ENCODE measurements around the gene GNG13. TPM values are rescaled to one million over a fixed set of nuclear protein-coding genes. Genes with fewer than 3 reads are reported as not detected.
A peak's percentile ranks its signal among the peaks of the same experiment; 100 is the strongest.

Gene GNG13, protein sequence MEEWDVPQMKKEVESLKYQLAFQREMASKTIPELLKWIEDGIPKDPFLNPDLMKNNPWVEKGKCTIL
- total RNA-seq (not detected), polyA plus RNA-seq (ENCODE audit: insufficient read length in 6 of 6) (under 1 TPM in 2 of 6 donors, not detected in 4; 0.17 to 0.27 TPM)
- long read RNA-seq, donor 1 = 0 reads
- long read RNA-seq, donor 2 = 0 reads
- long read RNA-seq, donor 3 = 0 reads
- long read RNA-seq, donor 4 = 0 reads
- long read RNA-seq, donor 5 = 0 reads
- long read RNA-seq, donor 6 = 0 reads
- long read RNA-seq, donor 7 = 0 reads
- long read RNA-seq, donor 8 = 0 reads
- long read RNA-seq, donor 9 = 0 reads
- long read RNA-seq, donor 10 = 0 reads
- long read RNA-seq, donor 11 = 0 reads
- long read RNA-seq, donor 12 = 0 reads

DNA sequence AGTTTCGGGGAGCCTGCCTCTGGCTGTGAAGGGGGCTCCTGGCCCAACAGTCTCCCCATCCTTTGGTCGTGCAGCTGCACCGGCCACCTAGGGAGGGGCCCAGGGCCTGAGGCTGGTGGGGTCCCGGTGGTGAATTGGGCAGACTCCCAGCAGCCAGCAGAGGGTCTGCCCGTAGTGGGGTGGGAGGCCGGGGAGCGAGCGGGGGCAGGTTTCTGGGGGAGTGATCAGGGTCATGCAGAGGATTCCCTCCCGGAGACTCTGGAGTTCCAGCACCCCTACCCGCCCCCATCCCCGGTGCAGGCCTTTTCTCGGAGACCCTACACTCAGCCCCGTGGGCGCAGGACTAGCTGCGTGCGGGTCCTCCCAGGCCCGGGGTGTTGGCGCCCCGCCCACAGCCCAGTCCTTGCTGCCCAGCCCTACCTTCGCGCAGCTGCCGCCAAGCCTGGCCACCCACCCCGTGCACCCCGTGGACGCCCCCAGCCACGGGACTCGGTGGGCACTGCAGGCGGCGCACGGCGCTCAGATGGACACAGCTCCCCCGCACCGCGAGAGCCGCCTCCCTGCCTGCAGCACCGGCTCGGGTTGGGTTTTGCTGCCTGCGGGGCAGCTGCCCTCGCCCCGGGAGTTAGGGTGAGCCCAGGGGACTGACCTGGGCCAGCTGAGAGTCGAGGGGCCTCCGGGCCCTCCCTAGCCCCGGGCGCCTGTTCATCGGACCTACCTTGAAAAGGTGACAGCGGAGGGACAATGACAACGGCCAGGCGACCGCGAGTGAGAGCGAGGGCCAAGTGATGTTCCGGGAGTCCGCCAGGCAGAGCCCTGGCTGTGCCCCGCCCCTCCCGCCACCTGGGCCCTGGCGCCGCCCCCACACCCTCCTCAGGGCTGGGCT, at the start of gene GNG13:
GNG13 (minus strand) TSS at position 787 of the 886 bp plus-strand sequence. CDS start 1,657 bp downstream, outside the sequence.
- Histone ChIP-seq H3K36me3 (no peaks in the 10 kb centered on the region), H3K27ac (no peak within 1 kb of the TSS), H3K9me3 (no peaks in the 10 kb centered on the region), H3K27me3 (peaks cover 22 to 60% of the 10 kb centered on the region in 2 donors), H3K4me1 (no peaks in the 10 kb centered on the region), H3K4me3 (no peak within 1 kb of the TSS)
- ATAC-seq (peak; percentile 9), DNase-seq (no peak)
- intact Hi-C loops (cut with DNase I) = no loop called here
- TF ChIP-seq, protein P1, sequence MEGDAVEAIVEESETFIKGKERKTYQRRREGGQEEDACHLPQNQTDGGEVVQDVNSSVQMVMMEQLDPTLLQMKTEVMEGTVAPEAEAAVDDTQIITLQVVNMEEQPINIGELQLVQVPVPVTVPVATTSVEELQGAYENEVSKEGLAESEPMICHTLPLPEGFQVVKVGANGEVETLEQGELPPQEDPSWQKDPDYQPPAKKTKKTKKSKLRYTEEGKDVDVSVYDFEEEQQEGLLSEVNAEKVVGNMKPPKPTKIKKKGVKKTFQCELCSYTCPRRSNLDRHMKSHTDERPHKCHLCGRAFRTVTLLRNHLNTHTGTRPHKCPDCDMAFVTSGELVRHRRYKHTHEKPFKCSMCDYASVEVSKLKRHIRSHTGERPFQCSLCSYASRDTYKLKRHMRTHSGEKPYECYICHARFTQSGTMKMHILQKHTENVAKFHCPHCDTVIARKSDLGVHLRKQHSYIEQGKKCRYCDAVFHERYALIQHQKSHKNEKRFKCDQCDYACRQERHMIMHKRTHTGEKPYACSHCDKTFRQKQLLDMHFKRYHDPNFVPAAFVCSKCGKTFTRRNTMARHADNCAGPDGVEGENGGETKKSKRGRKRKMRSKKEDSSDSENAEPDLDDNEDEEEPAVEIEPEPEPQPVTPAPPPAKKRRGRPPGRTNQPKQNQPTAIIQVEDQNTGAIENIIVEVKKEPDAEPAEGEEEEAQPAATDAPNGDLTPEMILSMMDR (IDR thresholded peaks at IDR 0.05) = no peak

DNA sequence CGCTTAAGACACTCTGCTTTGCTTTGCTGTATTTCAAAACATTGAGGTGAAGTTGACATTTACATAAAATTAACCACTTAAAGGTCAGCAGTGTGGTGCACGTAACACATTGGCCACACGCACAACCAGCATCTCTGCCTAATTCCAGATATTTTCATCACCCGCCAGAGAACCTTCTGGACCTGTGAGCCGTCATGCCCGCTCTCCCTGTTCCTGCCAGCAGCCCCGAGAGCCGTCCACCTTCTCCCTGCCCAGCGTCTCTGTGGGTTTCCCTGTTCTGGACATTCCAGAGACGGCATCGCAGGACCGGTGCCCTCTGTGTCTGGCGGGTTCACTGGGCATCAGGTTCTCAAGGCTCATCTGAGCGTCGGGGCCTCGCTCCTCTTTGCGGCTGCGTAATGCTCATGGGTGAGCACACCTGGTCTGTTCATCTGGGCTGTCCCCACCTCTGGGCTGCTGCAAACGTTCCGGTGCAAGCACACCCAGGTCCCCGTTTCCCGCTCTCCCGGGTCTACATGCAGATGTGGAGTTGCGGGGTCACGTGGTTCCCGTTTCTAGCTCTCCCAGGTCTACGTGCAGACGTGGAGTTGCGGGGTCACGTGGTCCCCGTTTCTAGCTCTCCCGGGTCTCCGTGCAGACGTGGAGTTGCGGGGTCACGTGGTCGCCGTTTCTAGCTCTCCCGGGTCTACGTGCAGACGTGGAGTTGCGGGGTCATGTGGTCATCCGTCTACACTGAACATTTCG, 48.1 kb upstream of the GNG13 start:
- DNase-seq = peak in 1 of 4 donors; percentile 62
- no peak overlapping the region for H3K27ac ChIP-seq
- intact Hi-C loops (cut with DNase I) = no loop called here

DNA sequence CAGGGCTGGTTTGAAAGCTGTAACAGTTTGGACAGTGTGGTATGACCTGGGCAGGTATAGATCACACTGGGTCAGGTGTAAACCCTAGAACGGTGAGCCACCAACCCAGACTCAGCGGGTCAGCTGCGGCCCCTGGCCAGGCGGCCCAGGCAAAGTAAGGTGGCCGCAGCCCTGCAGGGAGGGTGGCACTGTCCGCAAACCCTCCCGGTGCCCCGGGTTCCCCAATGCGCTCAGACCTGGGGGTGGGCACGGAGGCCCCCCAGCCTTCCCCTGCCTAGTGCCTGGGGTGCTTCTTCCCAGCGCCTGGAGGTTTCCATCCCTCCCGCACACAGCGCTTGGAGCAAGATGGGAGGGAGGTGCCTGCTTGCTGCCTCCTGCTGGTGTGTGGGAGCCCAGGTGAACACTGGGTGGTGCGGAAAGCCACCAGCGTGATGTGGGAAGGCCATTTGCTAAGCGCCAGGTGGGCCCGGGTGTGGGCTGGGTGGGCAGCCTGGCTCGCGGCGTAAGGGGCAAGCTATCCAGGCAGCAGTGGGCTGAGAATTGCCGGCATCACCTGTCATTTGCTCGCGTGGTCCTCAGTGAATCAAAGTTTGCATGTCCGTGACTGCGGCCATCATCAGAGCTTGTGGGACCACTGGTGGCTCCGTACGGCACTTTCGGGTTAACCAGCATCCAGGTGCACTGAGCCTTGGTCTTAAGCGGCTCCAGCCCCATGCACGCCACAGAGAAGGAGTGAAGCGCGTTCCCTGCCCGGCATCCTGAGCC, 47.3 kb upstream of the GNG13 start:
- H3K4me3 ChIP-seq = no peak overlapping the region
- TF ChIP-seq, protein P1 (IDR thresholded peaks at IDR 0.05) = no peak
- H3K36me3 ChIP-seq = no peaks in the 10 kb centered on the region
- intact Hi-C loops (cut with DNase I) = no loop called here
- H3K9me3 ChIP-seq = peaks cover 0 to 27% of the 10 kb centered on the region in 2 donors
- ATAC-seq (no peak), DNase-seq (peak in 1 of 4 donors; percentile 50)
- H3K27ac ChIP-seq = no peak overlapping the region
- H3K4me1 ChIP-seq = no peaks in the 10 kb centered on the region
- no peaks in the 10 kb centered on the region for H3K27me3 ChIP-seq

More for the DNA sequence above, 48.1 kb upstream of the GNG13 start:
- no peaks in the 10 kb centered on the region for H3K36me3 ChIP-seq
- no peaks in the 10 kb centered on the region for H3K4me1 ChIP-seq
- peaks cover 0 to 27% of the 10 kb centered on the region in 2 donors for H3K9me3 ChIP-seq
- no peak for ATAC-seq
- TF ChIP-seq, protein P1 (IDR thresholded peaks at IDR 0.05) = no peak
- H3K27me3 ChIP-seq = no peaks in the 10 kb centered on the region
- H3K4me3 ChIP-seq = no peak overlapping the region

DNA sequence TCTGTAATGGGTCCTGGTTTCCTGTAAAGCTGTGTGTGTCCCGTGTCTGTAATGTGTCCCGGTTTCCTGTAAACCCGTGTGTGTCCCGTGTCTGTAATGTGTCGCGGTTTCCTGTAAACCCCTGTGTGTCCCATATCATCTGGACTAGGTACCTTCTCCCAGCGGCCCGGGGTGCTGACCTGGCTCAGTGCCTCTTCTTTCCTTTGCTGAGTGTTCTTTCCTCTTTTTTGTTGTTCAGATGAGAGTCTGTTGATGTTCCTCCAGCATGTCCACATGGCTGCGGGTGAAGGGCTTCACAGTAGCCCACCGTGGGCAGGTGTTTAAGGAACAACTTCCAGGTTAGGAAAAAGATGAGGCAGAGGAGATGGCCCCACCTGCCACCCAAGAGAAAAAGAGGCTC, 46.6 kb upstream of the GNG13 start:
- H3K36me3 ChIP-seq = no peaks in the 10 kb centered on the region
- H3K4me3 ChIP-seq = no peak overlapping the region
- ATAC-seq (no peak), DNase-seq (no peak)
- intact Hi-C loops (cut with DNase I) = no loop called here
- TF ChIP-seq, protein P1 (IDR thresholded peaks at IDR 0.05) = no peak
- H3K27ac ChIP-seq = no peak overlapping the region
- H3K9me3 ChIP-seq = peaks cover 0 to 26% of the 10 kb centered on the region in 2 donors
- no peaks in the 10 kb centered on the region for H3K4me1 ChIP-seq
- H3K27me3 ChIP-seq = no peaks in the 10 kb centered on the region

All from left lung (tissue), 14 donors.